Endothelial cell of umbilical vein (primary cell): ENCODE measurements around the gene CACNA1B.

Experiments
- EZH2 ChIP-seq: IDR thresholded peaks from 2 replicates; pipeline ENCODE4 v1.6.1; 2012; ENCODE audit warnings: borderline replicate concordance, low read depth, mild to moderate bottlenecking, moderate library complexity, low read length, inconsistent platforms; ENCODE audit not compliant: severe bottlenecking
- GATA2 ChIP-seq: IDR thresholded peaks from 2 replicates; pipeline ENCODE4 v1.7.0; 2011; ENCODE audit warnings: low read depth, mild to moderate bottlenecking, moderate library complexity, mixed read lengths, low read length; ENCODE audit not compliant: insufficient read length, insufficient read depth
- MYC ChIP-seq: IDR thresholded peaks from one replicate; pipeline ENCODE4 v1.6.1; 2011; ENCODE audit warnings: mild to moderate bottlenecking, low read depth, low read length
- POLR2A ChIP-seq: IDR thresholded peaks from 2 replicates; pipeline ENCODE4 v1.6.1; 2012; ENCODE audit warnings: low read depth, mild to moderate bottlenecking, control low read depth, low read length
- POLR2AphosphoS5 ChIP-seq: IDR thresholded peaks from 2 replicates; pipeline ENCODE4 v1.6.1; 2012; ENCODE audit warnings: low read depth, mild to moderate bottlenecking, control low read depth, low read length, moderate library complexity; ENCODE audit not compliant: insufficient read depth
- TF ChIP-seq, protein P1 (sequence below), 2 donors: IDR thresholded peaks; 1 replicate in 1 of 2; 2 replicates in 1 of 2; pipeline ENCODE4 v1.5.1; 2011; ENCODE audit warnings: low read length in 2 of 2, mild to moderate bottlenecking in 2 of 2, moderate library complexity in 2 of 2, control low read depth in 1 of 2, inconsistent platforms in 1 of 2, low read depth in 1 of 2; ENCODE audit not compliant: insufficient read depth in 1 of 2; ENCODE audit errors: extremely low read depth in 1 of 2

DNA sequence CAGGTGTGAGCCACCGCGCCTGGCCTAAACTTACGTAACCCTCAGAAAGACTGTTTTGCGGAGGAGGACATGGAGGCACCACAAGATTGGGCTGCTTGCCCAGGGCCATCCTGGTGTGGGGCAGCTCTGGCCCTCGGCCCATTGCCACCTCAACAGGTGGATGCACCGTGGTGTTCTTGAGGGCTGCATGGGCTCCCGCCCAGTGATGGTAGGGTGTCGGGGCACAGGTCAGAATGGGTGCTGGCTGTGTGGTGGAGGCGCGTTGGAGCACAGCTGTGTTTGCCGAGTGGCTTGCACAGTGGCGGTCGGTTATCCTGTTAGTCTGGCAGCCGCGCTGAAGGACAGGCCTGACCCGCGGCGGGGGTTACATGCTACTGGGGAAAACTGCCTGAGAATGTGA lies 196.9 kb downstream of the CACNA1B start:
- TF ChIP-seq, protein P1, sequence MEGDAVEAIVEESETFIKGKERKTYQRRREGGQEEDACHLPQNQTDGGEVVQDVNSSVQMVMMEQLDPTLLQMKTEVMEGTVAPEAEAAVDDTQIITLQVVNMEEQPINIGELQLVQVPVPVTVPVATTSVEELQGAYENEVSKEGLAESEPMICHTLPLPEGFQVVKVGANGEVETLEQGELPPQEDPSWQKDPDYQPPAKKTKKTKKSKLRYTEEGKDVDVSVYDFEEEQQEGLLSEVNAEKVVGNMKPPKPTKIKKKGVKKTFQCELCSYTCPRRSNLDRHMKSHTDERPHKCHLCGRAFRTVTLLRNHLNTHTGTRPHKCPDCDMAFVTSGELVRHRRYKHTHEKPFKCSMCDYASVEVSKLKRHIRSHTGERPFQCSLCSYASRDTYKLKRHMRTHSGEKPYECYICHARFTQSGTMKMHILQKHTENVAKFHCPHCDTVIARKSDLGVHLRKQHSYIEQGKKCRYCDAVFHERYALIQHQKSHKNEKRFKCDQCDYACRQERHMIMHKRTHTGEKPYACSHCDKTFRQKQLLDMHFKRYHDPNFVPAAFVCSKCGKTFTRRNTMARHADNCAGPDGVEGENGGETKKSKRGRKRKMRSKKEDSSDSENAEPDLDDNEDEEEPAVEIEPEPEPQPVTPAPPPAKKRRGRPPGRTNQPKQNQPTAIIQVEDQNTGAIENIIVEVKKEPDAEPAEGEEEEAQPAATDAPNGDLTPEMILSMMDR (IDR thresholded peaks at IDR 0.05; ENCODE audit: extremely low read depth in 1 of 2, insufficient read depth in 1 of 2, low read depth in 1 of 2, low read length in 2 of 2): no peak
- TF ChIP-seq POLR2A (no peak), GATA2 (no peak), EZH2 (no peak), MYC (no peak), POLR2AphosphoS5 (no peak)
